GM19467 (cell line): ENCODE data around the gene TIGD7.
A peak's percentile ranks its signal among the peaks of the same experiment; 100 is the strongest.
"Not testable (repeated sequence)": the region's sequence is repeated elsewhere in the genome, so short reads cannot be mapped to it uniquely, and the experiment has no call there.

ENCODE experiments used
- ATAC-seq: cut with Tn5 transposase; IDR thresholded peaks from one replicate; pipeline ENCODE4 v1.9.1; 2021; ENCODE audit warnings: mild to moderate bottlenecking, moderate library complexity; ENCODE audit not compliant: unreplicated experiment

TIGD7 gene

DNA sequence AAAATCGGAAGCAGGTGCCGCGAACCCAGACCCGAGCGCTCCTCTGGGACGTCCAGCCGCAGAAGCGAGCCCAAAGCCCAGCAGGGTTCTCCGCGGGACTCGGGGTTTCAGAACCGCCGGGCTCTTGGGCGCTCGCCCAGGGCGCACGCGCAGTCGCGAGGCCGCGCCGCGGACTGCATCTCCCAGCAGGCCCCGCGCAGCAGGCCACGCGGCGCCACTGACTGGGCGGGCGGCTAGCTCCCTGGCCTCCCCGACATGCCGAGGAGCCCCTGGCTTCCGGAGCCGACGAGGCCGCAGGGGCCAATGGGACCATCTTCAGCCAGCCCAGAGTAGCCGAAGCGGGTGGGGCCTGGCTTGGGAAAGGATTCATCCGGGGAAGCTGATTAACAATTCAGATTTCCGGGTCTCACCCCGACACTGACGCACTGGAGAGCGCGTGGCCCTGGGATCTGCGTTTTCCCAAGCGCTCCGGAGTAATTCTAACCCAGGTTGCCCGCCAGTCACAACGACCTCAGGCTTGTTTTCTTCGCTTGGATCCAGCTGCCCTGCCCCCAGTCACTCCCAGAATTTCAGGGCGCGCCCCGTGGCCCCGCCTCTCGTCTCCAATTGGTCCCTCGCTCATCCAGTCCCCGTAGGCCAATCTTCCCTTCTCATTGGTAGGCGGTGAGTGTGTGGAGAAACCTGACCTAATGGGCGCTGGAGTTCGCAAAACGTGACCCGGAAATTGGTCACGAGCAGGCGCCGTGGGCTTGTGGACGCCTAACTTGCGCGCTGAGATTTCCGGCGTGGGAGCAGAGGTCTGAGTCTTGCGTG lies 22.3 kb downstream of the TIGD7 start, which contains the start of gene ZNF263:
TSS of gene ZNF263 (plus strand) at position 762 of the 813 bp plus-strand sequence. CDS start 328 bp downstream, outside the sequence.
- ATAC-seq = peak; percentile 73

GRCh38 chr16:3282103-3282729 lies 23.0 kb downstream of the TIGD7 start:
- peak; percentile 9 for ATAC-seq

GRCh38 chr16:3281222-3281820 lies 23.9 kb downstream of the TIGD7 start:
- ATAC-seq = no peak

- ATAC-seq = no peak
Measured at GRCh38 chr16:3276679-3277078, 28.6 kb downstream of the TIGD7 start.

DNA sequence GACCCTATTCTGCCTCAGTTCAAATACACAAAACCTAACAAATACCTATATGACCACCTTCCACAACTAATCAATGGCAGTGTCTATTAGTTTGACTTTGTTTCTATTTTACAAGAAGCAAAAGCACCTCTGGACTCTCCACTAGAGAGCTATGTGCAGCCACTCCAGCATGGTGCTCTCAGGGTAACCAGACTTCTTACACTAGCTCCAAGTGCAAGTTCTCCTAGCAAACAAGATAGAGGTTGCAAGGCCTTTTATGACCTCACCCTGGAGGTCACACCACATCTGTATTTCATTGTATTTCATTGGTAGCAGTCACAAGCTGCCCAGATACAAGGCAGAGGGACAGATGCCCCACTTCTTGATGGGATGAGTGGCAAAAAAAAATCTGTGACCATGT lies 30.3 kb downstream of the TIGD7 start:
- no peak for ATAC-seq

DNA sequence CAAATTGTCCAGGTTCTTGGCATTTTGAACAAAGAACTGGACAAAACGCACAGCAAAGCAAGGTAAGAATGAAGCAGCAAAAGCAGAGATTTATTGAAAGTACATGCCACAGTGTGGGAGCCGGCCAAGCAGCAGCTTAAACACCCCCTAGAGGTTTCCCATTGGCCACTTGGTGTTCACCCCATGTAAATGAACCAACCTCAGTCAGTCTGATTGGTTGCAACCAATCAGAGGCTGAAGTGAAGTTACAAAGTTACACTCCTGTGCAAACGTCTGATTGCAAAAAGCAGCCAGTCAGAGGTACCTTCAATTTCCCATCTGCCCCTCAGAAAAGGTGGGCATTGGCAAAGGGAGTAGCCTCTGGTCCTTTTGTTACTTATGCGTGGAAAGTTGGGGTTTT lies 30.7 kb downstream of the TIGD7 start:
- no peak for ATAC-seq

GRCh38 chr16:3271281-3271680 lies 33.9 kb downstream of the TIGD7 start:
- not testable (repeated sequence) for ATAC-seq

DNA sequence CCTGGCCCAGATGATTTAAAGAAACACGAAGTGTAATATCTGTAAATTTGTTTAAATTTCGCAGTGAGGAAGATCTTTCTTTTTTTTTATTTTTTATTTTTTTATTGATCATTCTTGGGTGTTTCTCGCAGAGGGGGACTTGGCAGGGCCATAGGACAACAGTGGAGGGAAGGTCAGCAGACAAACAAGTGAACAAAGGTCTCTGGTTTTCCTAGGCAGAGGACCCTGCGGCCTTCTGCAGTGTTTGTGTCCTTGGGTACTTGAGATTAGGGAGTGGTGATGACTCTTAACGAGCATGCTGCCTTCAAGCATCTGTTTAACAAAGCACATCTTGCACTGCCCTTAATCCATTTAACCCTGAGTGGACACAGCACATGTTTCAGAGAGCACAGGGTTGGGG lies 34.5 kb downstream of the TIGD7 start:
- ATAC-seq = not testable (repeated sequence)

GRCh38 chr16:3268294-3268693 lies 36.9 kb downstream of the TIGD7 start:
- no peak for ATAC-seq

- ATAC-seq = no peak
Measured at GRCh38 chr16:3266873-3267537, 38.2 kb downstream of the TIGD7 start.

GRCh38 chr16:3264137-3265036 lies 40.8 kb downstream of the TIGD7 start:
- ATAC-seq = peak; percentile 87

DNA sequence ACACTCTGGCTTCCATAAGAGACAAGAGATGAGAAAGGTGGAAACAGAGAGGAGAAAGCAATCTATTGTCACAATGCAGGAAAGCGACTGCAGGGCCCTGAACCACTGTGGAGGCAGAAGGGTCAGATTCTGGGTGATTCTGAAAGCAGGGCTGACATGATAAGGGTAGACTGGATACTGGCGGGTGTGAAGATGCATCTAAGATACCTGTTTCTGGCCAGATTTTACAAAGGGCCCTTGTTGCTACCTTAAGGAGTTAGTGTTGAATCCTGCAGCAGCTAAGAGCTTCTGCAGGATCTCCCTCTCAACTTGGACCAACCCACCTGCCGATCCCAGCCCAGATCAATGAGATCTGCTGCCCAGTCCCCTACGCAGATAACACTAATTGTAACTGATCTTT lies 42.7 kb downstream of the TIGD7 start:
- ATAC-seq = no peak

DNA sequence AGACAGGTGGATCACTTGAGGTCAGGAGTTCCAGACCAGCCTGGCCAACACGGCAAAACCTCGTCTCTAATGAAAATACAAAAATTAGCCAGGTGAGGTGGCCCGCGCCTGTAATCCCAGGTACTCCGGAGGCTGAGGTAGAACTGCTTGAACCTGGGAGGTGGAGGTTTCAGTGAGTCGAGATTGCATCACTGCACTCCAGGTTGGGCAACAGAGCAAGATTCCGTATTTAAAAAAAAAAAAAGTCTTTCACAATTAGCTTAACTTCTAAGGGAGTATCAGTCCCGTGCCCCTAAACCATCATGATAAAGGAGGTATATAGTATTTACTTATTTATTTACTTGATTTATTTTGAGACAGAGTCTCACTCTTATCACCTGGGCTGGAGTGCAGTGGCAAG lies 45.4 kb downstream of the TIGD7 start:
- ATAC-seq = no peak

DNA sequence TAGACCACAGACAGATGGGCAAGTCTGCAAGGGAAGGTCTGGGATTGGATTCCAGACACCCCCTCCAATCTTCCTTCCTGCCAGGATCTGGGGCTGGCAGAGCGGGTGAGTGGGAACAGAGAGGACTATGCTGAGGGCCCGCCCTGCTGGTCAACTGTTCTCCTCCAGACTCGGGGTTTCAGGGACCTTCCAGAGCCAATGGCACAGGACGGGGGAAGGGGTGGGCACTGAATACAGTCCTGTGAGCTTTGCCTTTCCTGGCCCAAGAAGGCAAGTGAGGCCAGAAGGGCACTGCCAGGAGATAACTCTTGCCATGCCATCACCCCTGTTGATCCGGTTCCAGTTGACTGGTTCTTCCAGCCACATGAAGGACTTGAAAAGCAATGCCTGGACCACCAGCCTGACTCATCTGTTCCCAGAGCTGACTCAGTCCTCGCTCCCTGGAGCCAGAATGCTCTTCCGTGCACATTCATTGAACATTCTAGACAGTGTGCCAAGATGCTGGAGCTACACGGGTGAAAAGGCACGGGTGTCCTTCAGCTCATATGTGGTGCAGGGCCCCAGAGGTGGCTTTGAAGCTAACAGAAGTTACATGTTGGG lies 48.3 kb downstream of the TIGD7 start:
- no peak for ATAC-seq

GRCh38 chr16:3256146-3256865 lies 48.9 kb downstream of the TIGD7 start, which contains the start of gene MEFV:
Gene MEFV, minus strand, starts transcription at chr16:3256633. Its CDS starts 46 bp downstream, at chr16:3256587.
- no peak for ATAC-seq

DNA sequence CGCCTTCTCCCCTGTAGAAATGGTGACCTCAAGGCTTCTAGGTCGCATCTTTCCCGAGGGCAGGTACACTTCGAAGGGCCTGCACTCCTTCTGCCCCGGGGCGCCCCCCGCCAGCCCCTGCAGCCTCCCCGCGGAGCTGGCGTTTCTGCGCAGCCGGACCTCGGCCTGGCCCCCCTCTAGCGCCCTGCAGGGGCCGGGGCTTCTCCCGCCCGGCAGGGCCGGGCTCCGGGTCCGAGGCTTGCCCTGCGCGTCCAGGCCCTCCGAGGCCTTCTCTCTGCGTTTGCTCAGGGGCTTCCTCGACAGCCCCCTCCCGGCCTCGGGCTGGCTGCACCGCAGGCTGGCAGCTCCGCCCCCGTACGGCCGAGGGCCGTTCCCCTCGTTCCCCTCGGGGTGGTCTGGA lies 50.9 kb downstream of the TIGD7 start:
- ATAC-seq = no peak

DNA sequence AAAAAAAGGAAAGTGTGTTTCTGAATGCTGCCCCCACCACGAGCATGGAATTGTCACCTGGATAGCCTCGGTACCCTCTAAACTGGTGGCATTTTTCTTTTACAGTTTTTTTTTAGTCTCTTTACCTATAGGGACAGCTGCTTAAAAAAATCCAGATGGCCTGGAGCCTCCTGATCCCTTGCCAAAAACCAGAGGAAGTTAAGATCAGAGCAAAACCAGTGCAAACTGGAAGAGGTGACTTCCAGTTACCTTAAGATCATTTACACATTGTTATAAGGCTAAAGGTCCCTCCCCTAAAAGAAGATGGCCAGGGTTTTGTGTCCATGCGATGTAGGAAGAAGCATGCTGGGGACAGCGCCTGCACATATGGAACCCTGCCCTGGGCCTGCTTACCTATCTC lies 52.3 kb downstream of the TIGD7 start:
- ATAC-seq = no peak

- ATAC-seq = no peak
Measured at GRCh38 chr16:3249451-3249850, 55.8 kb downstream of the TIGD7 start.

DNA sequence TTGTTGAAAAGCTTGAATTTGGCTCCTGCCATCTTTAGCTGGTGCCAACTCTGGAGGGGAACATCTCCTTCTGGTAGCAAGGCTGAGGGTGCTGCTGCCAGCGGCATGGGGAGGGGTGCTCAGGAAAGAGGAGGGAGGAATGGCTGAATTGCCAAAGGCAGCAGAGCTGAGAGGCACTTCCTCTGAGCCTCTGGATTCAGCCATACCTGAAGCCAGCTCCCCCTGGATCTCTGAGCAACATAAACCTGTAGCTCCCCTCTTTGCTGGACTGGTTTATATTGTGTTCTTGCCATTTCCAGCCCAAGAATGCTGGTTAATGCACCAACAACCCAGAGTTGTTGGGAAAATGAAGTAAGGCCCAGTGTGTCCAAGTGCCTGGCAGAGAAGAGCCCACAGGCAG lies 56.2 kb downstream of the TIGD7 start:
- no peak for ATAC-seq
